ENCODE results near the gene WASHC2A.
"Not testable (repeated sequence)": the region's sequence is repeated elsewhere in the genome, so short reads cannot be mapped to it uniquely, and the experiment has no call there.

- not testable (repeated sequence) for TF ChIP-seq CTCF (IDR thresholded peaks at IDR 0.05); EP300 (IDR thresholded peaks at IDR 0.05); POLR2A (IDR thresholded peaks at IDR 0.05; ENCODE audit: low read depth)
Measured at GRCh38 chr10:50075544-50075943, 7.8 kb downstream of the WASHC2A start.

All from esophagus muscularis mucosa (tissue), 4 donors.